COLO668 (cell line): ENCODE measurements around the gene LRRTM2.
"Not testable (repeated sequence)": the region's sequence is repeated elsewhere in the genome, so short reads cannot be mapped to it uniquely, and the experiment has no call there.

Source experiments
- DNase-seq: peaks from one replicate; lab custom pipeline; 2025; ENCODE audit not compliant: unreplicated experiment; lab: John Stamatoyannopoulos, UW

LRRTM2 gene, protein sequence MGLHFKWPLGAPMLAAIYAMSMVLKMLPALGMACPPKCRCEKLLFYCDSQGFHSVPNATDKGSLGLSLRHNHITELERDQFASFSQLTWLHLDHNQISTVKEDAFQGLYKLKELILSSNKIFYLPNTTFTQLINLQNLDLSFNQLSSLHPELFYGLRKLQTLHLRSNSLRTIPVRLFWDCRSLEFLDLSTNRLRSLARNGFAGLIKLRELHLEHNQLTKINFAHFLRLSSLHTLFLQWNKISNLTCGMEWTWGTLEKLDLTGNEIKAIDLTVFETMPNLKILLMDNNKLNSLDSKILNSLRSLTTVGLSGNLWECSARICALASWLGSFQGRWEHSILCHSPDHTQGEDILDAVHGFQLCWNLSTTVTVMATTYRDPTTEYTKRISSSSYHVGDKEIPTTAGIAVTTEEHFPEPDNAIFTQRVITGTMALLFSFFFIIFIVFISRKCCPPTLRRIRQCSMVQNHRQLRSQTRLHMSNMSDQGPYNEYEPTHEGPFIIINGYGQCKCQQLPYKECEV

DNA sequence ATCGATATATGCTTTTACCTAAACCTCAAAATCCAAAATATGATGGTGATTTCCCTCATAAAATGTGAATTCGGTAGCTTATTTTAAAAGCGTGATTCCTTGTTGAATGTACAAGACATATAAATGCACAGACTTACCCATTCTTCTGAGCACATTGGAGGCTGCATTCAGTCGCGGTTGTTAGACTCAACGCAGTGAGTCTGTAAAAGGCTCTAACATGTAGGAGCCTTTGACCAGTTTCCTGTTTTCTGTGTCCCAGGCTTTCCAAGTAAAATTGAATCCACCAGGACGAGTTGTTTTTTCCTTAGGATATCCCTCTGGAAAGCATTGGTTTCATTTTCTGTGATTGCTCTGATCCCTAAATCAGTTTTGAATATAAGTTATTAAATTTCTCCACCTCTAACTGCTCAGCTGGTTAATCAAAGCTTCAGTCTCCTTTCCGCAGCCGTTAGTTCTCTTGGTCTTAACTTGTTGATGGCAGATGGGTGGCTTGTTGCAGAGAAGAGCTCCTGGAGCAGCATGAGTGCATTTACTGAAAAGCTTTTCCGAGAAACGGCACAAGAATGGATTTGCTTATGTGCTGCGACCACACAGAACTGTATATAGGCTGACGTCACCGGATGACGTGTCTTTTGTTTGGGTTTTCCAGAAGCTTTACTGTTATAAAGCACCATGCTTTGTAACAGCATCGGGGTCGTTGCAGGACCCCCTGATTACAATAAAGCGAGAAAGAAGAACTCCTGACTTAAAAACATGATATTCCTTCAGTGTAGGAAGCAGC, at the start of gene LRRTM2:
Gene LRRTM2, minus strand, starts transcription at position 565 of the 781 bp plus-strand sequence. Its CDS starts 424 bp downstream, at position 141.
- DNase-seq: no peak

DNA sequence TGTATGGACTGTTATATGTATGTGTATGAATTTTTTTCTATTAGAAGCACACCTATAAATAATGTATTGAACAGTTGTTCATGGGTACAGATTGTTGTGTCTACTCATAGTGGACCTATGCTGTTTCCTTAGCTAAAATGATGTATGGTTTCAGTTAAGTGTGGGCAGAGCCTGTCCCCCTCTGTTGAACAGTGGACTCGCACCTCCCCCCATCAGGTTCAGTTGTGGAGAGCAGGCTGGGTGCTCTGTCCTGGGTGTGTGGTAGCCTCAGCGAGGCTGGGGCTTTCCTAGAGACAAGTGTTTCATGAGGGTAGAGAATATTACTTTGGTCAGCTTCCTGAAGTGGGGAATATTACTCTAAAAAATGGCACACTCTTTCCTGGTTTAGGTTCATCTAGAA, 47.4 kb upstream of the LRRTM2 start:
- DNase-seq: no peak

DNA sequence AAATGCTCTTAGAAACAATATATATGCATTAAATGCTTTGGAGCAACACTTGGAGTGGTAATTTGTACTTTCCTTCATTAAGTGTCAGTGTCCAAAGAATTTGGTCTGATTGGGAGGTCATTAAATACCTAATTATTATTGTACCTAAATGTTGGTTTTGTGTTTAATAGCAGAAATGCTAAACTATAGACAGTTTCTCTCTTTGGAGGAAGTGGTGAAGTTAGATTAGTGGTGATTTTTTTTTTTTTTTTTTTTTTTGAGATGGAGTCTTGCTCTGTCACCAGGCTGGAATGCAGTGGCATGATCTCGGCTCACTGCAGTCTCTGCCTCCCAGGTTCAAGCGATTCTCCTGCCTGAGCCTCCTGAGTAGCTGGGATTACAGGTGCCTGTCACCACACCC, 46.2 kb upstream of the LRRTM2 start:
- DNase-seq: not testable (repeated sequence)

GRCh38 chr5:138920181-138920580, 45.0 kb upstream of the LRRTM2 start:
- DNase-seq: no peak

DNA sequence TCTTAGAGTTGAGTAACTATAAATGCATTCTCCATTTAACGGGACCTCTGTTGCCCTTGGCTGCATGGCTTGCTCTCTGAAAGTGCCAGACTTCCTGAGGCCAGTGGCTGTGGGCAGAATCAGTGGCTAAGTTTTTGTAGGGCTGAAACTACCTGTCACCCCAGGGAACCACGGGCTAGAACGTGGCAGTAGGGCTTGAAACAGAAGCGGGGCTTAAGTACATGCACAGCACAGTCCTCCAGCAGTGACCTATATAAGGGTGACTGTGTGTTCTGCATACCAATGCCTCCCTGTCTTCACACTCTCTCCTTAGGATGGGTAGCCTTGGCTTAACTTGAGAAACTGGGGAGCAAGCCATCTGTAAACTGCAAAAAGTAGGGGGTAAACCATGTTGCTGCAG, 43.6 kb upstream of the LRRTM2 start:
- no peak for DNase-seq

DNA sequence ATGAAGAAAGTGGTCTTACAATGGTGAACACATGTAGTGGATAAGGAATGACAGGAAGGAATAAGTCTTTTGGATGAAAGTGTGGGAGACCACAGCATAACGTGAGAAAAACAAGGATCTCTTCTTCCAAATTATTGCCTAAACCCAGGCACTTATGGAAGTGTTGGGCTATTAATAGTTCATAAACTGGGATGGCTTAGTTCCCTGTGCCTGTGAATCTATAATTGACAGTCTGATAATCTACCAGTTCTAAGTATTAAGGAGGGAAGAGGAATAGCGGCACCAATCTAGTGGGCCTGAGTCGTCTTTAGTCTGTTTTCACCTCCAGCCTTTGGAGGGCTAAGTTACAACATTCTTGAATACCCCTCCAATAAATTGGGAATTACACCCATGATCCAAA, 39.2 kb upstream of the LRRTM2 start:
- DNase-seq: no peak

DNA sequence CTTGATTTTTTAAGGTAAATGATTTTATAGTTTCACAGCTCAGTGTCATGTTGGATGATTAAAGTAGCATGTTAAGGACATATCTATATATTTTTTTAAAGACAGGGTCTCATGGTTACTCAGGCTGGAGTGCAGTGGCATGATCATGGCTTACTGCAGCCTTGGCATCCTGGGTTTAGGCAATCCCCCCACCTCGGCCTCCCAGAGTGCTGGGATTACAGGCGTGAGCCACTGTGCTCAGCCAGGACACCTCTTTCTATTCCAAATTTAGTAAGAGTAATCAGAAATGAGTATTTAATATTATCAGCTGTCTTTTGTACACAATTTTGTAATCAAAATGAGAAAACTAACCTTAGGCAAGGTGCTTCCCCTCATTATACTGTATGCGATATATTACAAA, 38.6 kb upstream of the LRRTM2 start:
- no peak for DNase-seq

DNA sequence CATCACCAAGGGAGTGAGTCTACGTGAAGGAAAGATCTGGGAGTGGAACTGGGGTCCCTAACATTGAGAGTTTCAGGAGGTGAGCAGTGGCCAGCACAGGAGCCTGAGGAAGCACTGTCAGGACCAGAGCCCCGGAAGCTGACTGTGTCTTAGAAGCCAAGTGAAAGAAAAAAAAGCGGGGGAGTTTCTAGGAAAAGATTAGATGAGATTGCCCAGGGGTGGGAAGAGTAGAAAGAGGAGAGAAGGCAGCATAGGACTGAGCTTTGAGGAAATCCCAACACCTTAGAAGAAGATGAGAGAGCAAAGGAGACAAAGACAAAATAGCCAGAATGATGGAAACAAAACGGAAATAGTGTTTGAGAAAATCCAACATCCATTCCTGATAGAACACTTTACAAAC, 37.0 kb upstream of the LRRTM2 start:
- DNase-seq: no peak

DNA sequence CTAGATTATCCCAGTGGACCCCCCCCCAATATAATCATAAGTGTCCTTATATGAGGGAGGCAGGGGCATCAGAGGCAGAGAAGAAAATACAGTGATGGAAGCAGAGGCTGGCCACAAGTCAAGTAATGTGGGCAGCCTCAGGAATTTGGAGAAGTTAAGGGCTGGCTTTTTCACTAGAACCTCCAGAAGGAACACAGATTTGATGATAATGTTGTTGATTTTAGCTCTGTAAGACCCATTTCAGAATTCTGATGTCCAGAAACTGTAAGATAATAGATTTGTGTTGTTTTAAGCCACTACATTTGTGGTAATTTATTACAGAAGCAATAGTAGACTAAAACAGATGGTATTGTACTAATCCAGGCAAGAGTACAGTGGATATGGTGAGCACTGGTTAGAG, 36.3 kb upstream of the LRRTM2 start:
- no peak for DNase-seq

DNA sequence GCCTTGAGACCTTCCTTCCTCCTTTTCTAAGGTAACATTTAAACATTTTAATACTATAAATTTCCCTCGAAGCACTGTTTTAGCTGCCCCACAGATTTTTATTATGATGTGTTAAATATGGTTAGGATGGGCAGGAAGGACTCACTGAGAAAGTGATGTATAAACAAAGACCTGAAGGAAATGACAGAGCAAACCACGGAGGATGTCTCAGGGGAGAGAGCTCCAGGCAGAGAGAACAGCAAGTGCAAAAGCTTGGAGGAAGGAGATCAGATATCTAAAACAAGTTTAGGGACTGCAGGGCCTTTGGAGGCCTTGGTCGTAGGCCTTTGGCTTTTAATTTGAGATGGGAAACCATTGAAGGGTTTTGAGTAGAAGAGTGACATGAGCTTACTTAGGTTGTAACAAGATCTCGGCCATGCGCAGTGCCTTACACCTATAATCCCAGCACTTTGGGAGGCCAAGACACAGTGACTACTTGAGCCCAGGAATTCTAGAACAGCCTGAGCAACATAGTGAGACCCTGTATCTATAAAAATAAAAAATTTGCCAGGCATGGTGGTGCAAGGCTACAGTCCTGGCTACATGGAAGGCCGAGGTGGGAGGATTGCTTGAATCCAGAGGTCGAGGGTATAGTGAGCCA, 35.5 kb upstream of the LRRTM2 start:
- DNase-seq: no peak

- DNase-seq: no peak
These were observed 34.6 kb upstream of the LRRTM2 start for GRCh38 chr5:138909734-138910133.

- no peak for DNase-seq
These were observed 30.4 kb upstream of the LRRTM2 start for GRCh38 chr5:138905541-138905940.

DNA sequence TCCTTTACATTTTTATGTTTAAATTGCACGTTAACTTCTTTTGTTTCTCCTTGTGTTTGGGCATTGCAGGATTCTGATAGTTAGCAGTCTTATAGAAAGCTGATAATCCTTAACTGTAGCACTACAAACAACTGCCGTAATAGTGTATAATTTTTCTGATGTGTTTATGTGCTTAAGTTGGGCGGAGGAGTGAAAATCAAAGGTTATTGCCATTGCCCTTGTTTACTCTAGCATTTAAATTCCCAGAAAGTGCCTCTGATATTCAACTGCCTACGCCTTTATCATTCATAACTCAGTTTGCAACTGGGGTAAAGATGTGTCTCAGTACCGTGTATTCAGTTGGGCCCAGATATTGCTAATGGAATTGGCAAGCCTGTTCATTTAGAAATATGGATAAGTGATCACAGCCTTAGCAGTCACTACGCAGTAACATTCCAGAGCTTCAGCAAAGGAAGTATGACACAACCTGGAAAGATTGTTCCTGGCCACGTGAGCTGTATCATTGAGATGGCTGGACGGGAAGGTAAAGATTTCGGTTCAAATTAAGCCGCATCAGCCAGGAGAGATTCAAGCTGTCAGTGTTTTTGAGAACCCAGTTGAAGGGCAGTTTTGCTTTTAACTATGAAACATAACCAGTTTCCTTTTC, 28.1 kb upstream of the LRRTM2 start:
- no peak for DNase-seq

DNA sequence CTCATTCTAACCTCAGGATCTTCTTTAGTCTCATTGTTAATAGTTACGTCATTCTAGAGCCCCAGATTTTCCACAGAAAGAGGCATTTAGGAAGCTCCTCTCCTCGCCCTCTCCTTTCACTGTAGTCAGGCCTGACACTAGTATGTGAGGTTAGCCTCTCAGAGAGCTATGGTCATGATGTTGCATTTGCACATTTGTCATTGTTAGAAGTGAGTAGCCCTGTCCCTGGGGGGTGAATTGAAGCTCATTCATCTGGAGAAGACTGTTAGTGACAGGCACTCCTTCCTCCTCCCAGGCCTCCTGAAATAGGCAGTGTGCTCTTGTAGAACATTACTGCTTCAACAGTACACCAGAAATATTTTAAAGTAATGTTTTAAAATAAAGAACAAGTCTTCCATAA, 26.6 kb upstream of the LRRTM2 start:
- DNase-seq: no peak

GRCh38 chr5:138900281-138900965, 25.3 kb upstream of the LRRTM2 start:
- DNase-seq: no peak

DNA sequence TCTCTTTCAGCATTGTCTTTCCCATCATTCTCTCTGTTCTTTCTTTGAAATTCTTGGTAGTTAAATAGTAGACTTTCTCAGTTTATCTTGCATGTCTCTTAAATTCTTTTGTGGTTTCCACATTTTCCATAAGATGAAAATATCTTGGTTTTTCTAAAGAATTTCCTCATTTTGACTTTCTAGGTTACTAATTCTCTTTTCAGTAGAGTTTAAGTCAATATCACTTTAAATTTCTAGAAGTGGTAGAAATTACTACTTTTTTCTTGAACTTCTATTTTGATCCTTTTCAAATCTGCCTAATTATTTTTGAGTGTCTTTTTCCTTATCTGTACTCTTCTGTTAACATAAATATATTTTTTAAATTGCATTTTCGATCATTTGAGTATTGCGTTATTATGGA, 23.6 kb upstream of the LRRTM2 start:
- no peak for DNase-seq

DNA sequence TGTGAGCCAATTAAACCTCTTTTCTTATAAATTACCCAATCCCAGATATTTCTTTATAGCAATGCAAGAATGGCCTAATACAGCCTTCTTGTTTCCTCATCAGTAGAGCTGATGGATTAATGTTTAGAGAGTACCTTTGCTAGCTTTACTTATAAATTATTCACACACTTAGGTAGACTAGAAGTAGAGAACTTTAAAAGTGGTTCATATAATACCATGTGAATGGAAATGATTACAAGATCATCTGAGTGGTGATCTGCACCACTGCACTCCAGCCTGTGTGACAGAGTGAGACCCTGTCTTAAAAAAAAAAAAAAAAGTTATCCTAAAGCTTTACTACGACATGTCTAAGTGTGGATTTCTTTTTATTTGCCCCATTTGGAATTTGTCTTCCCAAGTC, 23.2 kb upstream of the LRRTM2 start:
- DNase-seq: no peak

- no peak for DNase-seq
These were observed 20.8 kb upstream of the LRRTM2 start for GRCh38 chr5:138895918-138896317.

DNA sequence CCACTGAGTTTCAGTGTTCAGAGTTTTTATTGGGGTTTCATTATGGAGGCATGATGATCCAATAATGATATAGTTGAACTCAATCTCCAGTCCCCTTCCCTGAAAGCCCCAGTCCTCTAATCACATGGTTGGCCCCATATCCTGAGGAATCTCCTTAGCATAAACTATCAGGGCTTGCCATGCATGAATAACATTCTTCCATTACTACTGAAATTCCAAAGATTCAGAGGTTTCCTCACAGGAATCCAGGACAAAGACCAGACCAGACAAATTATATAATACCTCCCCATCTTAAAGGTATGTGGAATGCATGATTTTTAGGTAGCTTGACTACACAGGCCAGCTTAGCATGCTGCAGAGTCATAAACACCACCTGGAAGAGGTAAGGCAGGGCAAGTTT, 15.5 kb upstream of the LRRTM2 start:
- no peak for DNase-seq

DNA sequence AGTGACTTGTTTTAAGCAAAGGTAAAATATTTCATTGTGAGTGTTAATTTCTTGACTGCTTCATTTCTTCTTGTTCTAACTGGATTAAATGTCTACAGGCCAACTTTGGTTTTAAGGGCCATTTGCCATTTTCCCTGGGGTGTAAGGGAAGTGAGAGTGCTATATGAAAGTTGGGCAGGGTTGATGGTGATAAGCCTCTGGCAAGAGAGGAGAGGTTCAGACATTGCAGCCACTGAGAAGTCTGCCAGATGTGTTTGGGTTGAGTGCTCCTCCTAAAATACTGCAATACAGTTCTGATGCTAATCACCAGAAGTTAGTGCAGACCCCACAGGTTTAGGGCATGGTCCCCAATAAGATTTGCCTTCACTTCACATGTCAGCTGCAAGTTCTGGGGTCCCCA, 14.9 kb upstream of the LRRTM2 start:
- DNase-seq: no peak

DNA sequence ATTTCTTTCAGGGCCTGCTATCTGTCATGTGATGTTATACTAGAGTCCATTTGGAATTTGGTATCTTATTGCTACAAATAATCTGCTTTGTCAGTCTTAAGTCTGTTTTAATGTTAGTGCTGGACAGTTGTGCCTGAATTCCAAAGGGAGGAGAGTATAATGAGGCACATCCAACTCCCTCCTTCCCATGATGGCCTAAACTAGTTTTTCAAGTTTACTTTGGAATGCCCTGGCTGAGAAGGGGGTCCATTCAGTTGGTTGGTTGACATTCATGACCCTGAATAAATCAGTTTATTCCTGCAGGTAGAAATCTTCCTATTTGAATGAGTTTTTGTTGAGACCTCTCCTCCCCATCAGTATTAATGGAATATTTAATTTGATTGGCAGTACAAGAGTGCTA, 9.4 kb upstream of the LRRTM2 start:
- no peak for DNase-seq
